A549 (cell line): ENCODE data around the gene TRAPPC5. TPM values are rescaled to one million over a fixed set of nuclear protein-coding genes. Genes with fewer than 3 reads are reported as not detected.

Source experiments
- ATAC-seq, 2 experiments: fragments of 200-7000 bp in 1 of 2; fragments of >200 bp in 1 of 2; cut with Nextera tagmentation in 1 of 2; cut with Tn5 transposase in 1 of 2; 3 replicates each; pipeline versions ENCODE4 v1.8.0 to v1.9.1; 2018 to 2020; ENCODE audit warnings: mild to moderate bottlenecking in 1 of 2, moderate library complexity in 1 of 2
- CTCF ChIA-PET: fragments of 300-600 bp; sonication (Branson Sonifier 250); formaldehyde crosslinking; extraction: SDS; loops from one replicate; lab custom pipeline; 2021; ENCODE audit warnings: antibody characterized with exemption, inconsistent platforms; lab: Yijun Ruan, JAX
- POLR2A ChIA-PET: fragments of 350-600 bp; formaldehyde crosslinking; extraction: SDS; loops from one replicate; lab custom pipeline; 2021; ENCODE audit warnings: antibody characterized with exemption, inconsistent platforms; lab: Yijun Ruan, JAX
- DNase-seq, 2 experiments: peaks; one replicate each; pipeline versions ENCODE4 v3.0.0 to v3.0.0-alpha.2; 2011 to 2016; ENCODE audit warnings: low read depth in 1 of 2, low spot score in 1 of 2
- FAIRE-seq: peaks from 2 replicates; lab custom pipeline; 2011; peaks lifted over from hg19 to GRCh38; lab: Jason Lieb, UNC
- H3K27ac ChIP-seq, 2 experiments: fragments of >200 bp; sonication (Bioruptor Twin); formaldehyde crosslinking; 3 replicates each; pipeline ENCODE4 v1.5.1; 2016 to 2017
- H3K4me1 ChIP-seq: fragments of >200 bp; sonication (Bioruptor Twin); formaldehyde crosslinking; 3 replicates; pipeline ENCODE4 v1.6.1; 2016
- H3K4me2 ChIP-seq: fragments of >200 bp; sonication (Bioruptor Twin); formaldehyde crosslinking; 3 replicates; pipeline ENCODE4 v1.6.1; 2016
- H3K4me3 ChIP-seq: fragments of >200 bp; sonication (Bioruptor Twin); formaldehyde crosslinking; 3 replicates; pipeline ENCODE4 v1.5.1; 2016
- H3K9me3 ChIP-seq: fragments of >200 bp; sonication (Bioruptor Twin); formaldehyde crosslinking; 3 replicates; pipeline ENCODE4 v1.6.1; 2016
- CBX2 ChIP-seq: fragments of 200-600 bp; sonication (generic); IDR thresholded peaks from 2 replicates; pipeline ENCODE4 v1.6.1; 2016; ENCODE audit warnings: low read depth, mild to moderate bottlenecking, borderline replicate concordance
- CBX8 ChIP-seq: fragments of 200-600 bp; sonication (generic); IDR thresholded peaks from 2 replicates; pipeline ENCODE4 v1.6.1; 2016
- CEBPB ChIP-seq, 2 experiments: fragments of >200 bp in 1 of 2; sonication (Bioruptor Twin) in 1 of 2; formaldehyde crosslinking in 1 of 2; IDR thresholded peaks; 2 replicates each; pipeline ENCODE4 v1.6.1; 2012 to 2016
- CHD4 ChIP-seq: fragments of 200-600 bp; sonication (generic); IDR thresholded peaks from 2 replicates; pipeline ENCODE4 v1.6.1; 2016; ENCODE audit warnings: antibody characterized with exemption, mild to moderate bottlenecking, borderline replicate concordance
- EHF ChIP-seq: fragments of 250-450 bp; sonication (Bioruptor Pico); IDR thresholded peaks from 2 replicates; pipeline ENCODE4 v1.5.0; 2020; ENCODE audit warnings: mild to moderate bottlenecking
- EHMT2 ChIP-seq: fragments of 200-600 bp; sonication (generic); IDR thresholded peaks from 2 replicates; pipeline ENCODE4 v1.6.1; 2016; ENCODE audit warnings: antibody characterized with exemption, low read depth, mild to moderate bottlenecking, moderate library complexity
- FOSB ChIP-seq: fragments of 250-450 bp; sonication (Bioruptor Pico); IDR thresholded peaks from 2 replicates; pipeline ENCODE4 v1.5.0; 2020; ENCODE audit warnings: mild to moderate bottlenecking, moderate library complexity
- FOXS1 ChIP-seq: fragments of 250-450 bp; sonication (Bioruptor Pico); IDR thresholded peaks from 2 replicates; pipeline ENCODE4 v1.5.0; 2020; ENCODE audit warnings: mild to moderate bottlenecking, moderate library complexity
- GATA3 ChIP-seq: IDR thresholded peaks from 2 replicates; pipeline ENCODE4 v1.6.1; 2012; ENCODE audit warnings: borderline replicate concordance
- HOXA7 ChIP-seq: fragments of 250-450 bp; sonication (Bioruptor Pico); IDR thresholded peaks from 2 replicates; pipeline ENCODE4 v1.5.0; 2020; ENCODE audit warnings: mild to moderate bottlenecking, moderate library complexity
- JUNB ChIP-seq: fragments of >200 bp; sonication (Bioruptor Twin); formaldehyde crosslinking; IDR thresholded peaks from 2 replicates; pipeline ENCODE4 v1.6.1; 2016
- KDM5A ChIP-seq: fragments of 200-600 bp; sonication (generic); IDR thresholded peaks from 2 replicates; pipeline ENCODE4 v1.6.1; 2016; ENCODE audit warnings: antibody characterized with exemption, mild to moderate bottlenecking
- MYC ChIP-seq: IDR thresholded peaks from 2 replicates; pipeline ENCODE4 v1.6.1; 2012; ENCODE audit warnings: mild to moderate bottlenecking, inconsistent platforms, low read length, improper control_type of control experiment, borderline replicate concordance
- NR3C1 ChIP-seq: fragments of >200 bp; sonication (Bioruptor Twin); formaldehyde crosslinking; IDR thresholded peaks from 3 replicates; pipeline ENCODE4 v1.6.1; 2017
- PHF8 ChIP-seq: fragments of 200-600 bp; sonication (generic); IDR thresholded peaks from 2 replicates; pipeline ENCODE4 v1.6.1; 2016; ENCODE audit warnings: low read depth, mild to moderate bottlenecking, antibody characterized with exemption, moderate library complexity, borderline replicate concordance
- POLR2AphosphoS2 ChIP-seq: conservative IDR thresholded peaks from 2 replicates; pipeline ENCODE4 v1.6.1; 2012; ENCODE audit warnings: low read length, improper control_type of control experiment, inconsistent platforms
- RARB ChIP-seq: fragments of 250-450 bp; sonication (Bioruptor Pico); IDR thresholded peaks from 2 replicates; pipeline ENCODE4 v1.8.0; 2021; ENCODE audit warnings: mild to moderate bottlenecking, moderate library complexity
- RCOR1 ChIP-seq: fragments of 150-350 bp; IDR thresholded peaks from 2 replicates; pipeline ENCODE4 v1.6.1; 2014; ENCODE audit warnings: antibody characterized with exemption, low read length, low read depth
- RNF2 ChIP-seq: fragments of 200-600 bp; sonication (generic); IDR thresholded peaks from 2 replicates; pipeline ENCODE4 v1.6.1; 2016; ENCODE audit warnings: low read depth, mild to moderate bottlenecking, antibody characterized with exemption, moderate library complexity, borderline replicate concordance
- SMC3 ChIP-seq: fragments of >200 bp; sonication (Bioruptor Twin); formaldehyde crosslinking; IDR thresholded peaks from 3 replicates; pipeline ENCODE4 v1.6.1; 2018; ENCODE audit warnings: inconsistent platforms
- SREBF2 ChIP-seq: fragments of 450-650 bp; IDR thresholded peaks from 2 replicates; pipeline ENCODE4 v1.6.1; 2014; ENCODE audit warnings: mild to moderate bottlenecking, moderate library complexity
- TP53 ChIP-seq: fragments of 250-450 bp; sonication (Bioruptor Pico); IDR thresholded peaks from 2 replicates; pipeline ENCODE4 v1.5.0; 2021; ENCODE audit warnings: mild to moderate bottlenecking, moderate library complexity
- ZFP36 ChIP-seq: fragments of 450-650 bp; IDR thresholded peaks from 2 replicates; pipeline ENCODE4 v1.6.1; 2014; ENCODE audit warnings: borderline replicate concordance; ENCODE audit not compliant: partially characterized antibody
- ZSCAN20 ChIP-seq: fragments of 250-450 bp; sonication (Bioruptor Pico); IDR thresholded peaks from 2 replicates; pipeline ENCODE4 v1.8.0; 2022; ENCODE audit warnings: mild to moderate bottlenecking, moderate library complexity
- WGBS: methylation state at CpG from one replicate; pipeline ENCODE4 v1.1.6; 2017; ENCODE audit errors: missing lambda C conversion rate; 5-methylcytosine and 5-hydroxymethylcytosine counted together
- polyA plus RNA-seq, 4 experiments: library from polyadenylated mRNA; depleted of rRNA in 3 of 4; stranded (reverse); fragments of >200 nt; fragmentation: RNase III in 1 of 4; extraction: RNeasy Plus Mini Kit Qiagen cat#74134 plus additional on column Dnase treatment in 1 of 4; gene quantifications; 2 replicates in 3 of 4; 3 replicates in 1 of 4; pipeline ENCODE4 v1.2.3, GENCODE V29; 2011 to 2017
- TF ChIP-seq, protein P1 (sequence below): fragments of 150-350 bp; IDR thresholded peaks from 2 replicates; pipeline ENCODE4 v1.6.1; 2014; ENCODE audit warnings: low read depth, mild to moderate bottlenecking, low read length
- TF ChIP-seq, protein P2 (sequence below): fragments of 250-450 bp; sonication (Bioruptor Pico); IDR thresholded peaks from 2 replicates; pipeline ENCODE4 v1.5.0; 2020; ENCODE audit warnings: low read depth, mild to moderate bottlenecking, moderate library complexity
- TF ChIP-seq, protein P3 (sequence below): IDR thresholded peaks from 2 replicates; pipeline ENCODE4 v1.6.1; 2012
- TF ChIP-seq, protein P4 (sequence below): fragments of >200 bp; sonication (Bioruptor Twin); formaldehyde crosslinking; IDR thresholded peaks from 3 replicates; pipeline ENCODE4 v1.6.1; 2016
- TF ChIP-seq, protein P5 (sequence below): IDR thresholded peaks from 2 replicates; pipeline ENCODE4 v1.6.1; 2012; ENCODE audit warnings: low read depth, borderline replicate concordance
- TF ChIP-seq, protein P6 (sequence below): IDR thresholded peaks from 2 replicates; pipeline ENCODE4 v1.6.1; 2012

Gene TRAPPC5
- polyA plus RNA-seq, 2 of the 4 experiments (the other 2 are of a cell fraction), result 31.6 to 59.8 TPM

DNA sequence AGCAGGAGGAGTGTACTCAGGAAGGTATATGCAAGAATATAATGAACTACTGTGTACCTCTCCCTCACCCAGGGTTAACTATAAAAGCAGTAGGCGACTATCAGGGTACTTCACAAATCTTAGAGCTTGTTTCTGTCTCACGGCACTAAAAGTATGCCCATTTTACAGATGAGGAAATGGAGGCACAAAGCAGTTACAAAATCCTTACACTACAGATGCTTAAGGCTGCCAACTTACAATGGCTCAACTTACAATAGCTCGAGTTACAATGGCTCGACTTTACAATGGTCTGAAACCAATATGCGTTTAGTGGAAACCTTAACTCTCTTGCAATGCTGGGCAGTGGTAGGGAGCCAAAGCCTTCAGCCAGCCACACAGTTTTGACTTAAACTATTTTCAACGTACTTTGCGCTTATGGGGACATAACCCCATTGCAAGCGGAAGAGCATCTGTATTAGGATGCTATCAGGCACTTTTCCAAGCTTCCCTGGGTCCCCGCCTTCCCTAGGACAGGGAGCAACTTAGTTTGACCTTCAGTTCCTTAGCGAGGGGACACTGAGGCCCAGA lies 17.2 kb downstream of the TRAPPC5 start:
- no peak overlapping the region for H3K4me3 ChIP-seq
- DNase-seq, result no peak
- H3K27ac ChIP-seq, result no peak overlapping the region
- WGBS, result 27% methylated on average over 10 of the region's 10 CpGs
- no peak for FAIRE-seq
- no peak overlapping the region for H3K4me2 ChIP-seq
- no peaks in the 10 kb centered on the region for H3K9me3 ChIP-seq
- no peak for ATAC-seq
- H3K4me1 ChIP-seq, result no peaks in the 10 kb centered on the region
- ChIA-PET POLR2A (no interaction called here), CTCF (interaction anchor here (1.1 to 2.2 kb wide), 4 partner anchors 9 to 343 kb away, joined by 3 to 6 read pairs (median 5); partner anchors contain the start of gene TRAPPC5)
- TF ChIP-seq, protein P1, sequence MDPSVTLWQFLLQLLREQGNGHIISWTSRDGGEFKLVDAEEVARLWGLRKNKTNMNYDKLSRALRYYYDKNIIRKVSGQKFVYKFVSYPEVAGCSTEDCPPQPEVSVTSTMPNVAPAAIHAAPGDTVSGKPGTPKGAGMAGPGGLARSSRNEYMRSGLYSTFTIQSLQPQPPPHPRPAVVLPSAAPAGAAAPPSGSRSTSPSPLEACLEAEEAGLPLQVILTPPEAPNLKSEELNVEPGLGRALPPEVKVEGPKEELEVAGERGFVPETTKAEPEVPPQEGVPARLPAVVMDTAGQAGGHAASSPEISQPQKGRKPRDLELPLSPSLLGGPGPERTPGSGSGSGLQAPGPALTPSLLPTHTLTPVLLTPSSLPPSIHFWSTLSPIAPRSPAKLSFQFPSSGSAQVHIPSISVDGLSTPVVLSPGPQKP, result no peak
- TF ChIP-seq RCOR1 (no peak), POLR2AphosphoS2 (no peak), NR3C1 (no peak), ZSCAN20 (CRISPR knock-in tag) (no peak), GATA3 (no peak), JUNB (no peak), FOSB (CRISPR knock-in tag) (no peak), CBX2 (no peak), PHF8 (no peak), MYC (no peak), CEBPB (IDR thresholded peaks at IDR 0.05) (no peak), EHF (CRISPR knock-in tag) (no peak), HOXA7 (CRISPR knock-in tag) (no peak)
- TF ChIP-seq, protein P2, sequence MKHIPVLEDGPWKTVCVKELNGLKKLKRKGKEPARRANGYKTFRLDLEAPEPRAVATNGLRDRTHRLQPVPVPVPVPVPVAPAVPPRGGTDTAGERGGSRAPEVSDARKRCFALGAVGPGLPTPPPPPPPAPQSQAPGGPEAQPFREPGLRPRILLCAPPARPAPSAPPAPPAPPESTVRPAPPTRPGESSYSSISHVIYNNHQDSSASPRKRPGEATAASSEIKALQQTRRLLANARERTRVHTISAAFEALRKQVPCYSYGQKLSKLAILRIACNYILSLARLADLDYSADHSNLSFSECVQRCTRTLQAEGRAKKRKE (CRISPR knock-in tag), result no peak
- TF ChIP-seq, protein P3, sequence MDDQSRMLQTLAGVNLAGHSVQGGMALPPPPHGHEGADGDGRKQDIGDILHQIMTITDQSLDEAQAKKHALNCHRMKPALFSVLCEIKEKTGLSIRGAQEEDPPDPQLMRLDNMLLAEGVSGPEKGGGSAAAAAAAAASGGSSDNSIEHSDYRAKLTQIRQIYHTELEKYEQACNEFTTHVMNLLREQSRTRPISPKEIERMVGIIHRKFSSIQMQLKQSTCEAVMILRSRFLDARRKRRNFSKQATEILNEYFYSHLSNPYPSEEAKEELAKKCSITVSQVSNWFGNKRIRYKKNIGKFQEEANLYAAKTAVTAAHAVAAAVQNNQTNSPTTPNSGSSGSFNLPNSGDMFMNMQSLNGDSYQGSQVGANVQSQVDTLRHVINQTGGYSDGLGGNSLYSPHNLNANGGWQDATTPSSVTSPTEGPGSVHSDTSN, result no peak
- TF ChIP-seq, protein P4, sequence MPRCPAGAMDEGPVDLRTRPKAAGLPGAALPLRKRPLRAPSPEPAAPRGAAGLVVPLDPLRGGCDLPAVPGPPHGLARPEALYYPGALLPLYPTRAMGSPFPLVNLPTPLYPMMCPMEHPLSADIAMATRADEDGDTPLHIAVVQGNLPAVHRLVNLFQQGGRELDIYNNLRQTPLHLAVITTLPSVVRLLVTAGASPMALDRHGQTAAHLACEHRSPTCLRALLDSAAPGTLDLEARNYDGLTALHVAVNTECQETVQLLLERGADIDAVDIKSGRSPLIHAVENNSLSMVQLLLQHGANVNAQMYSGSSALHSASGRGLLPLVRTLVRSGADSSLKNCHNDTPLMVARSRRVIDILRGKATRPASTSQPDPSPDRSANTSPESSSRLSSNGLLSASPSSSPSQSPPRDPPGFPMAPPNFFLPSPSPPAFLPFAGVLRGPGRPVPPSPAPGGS, result no peak
- TF ChIP-seq, protein P5, sequence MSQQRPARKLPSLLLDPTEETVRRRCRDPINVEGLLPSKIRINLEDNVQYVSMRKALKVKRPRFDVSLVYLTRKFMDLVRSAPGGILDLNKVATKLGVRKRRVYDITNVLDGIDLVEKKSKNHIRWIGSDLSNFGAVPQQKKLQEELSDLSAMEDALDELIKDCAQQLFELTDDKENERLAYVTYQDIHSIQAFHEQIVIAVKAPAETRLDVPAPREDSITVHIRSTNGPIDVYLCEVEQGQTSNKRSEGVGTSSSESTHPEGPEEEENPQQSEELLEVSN, result no peak

DNA sequence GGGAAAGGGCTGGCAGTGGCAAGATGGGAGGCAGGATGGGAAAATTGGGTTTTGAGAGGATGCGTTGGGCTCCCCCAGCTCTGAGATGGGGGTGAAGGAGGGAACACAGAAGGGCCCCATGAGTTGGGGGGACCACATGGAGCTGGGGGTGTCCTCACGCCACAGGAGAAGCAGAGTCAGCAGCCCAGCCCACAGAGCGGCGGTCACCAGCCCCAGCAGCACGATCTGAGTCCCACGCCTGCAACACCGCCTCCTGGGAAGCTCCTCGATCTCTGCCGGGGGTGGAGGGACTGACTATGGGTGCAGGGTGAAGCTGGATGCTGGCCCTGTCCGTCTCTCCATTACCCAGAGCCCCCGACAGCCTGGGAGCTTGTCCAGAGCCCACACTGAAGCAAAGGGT lies 17.9 kb downstream of the TRAPPC5 start:
- Histone ChIP-seq H3K4me2 (0 out of 3 replicates have a peak overlapping the region, but pooled peaks have one; percentile 19), H3K4me1 (no peaks in the 10 kb centered on the region), H3K9me3 (no peaks in the 10 kb centered on the region), H3K27ac (no peak overlapping the region), H3K4me3 (no peak overlapping the region)
- no peak for FAIRE-seq
- no peak for TF ChIP-seq EHMT2
- TF ChIP-seq CBX2, result no peak
- no peak for TF ChIP-seq RNF2
- TF ChIP-seq CBX8, result no peak
- no peak for TF ChIP-seq GATA3
- TF ChIP-seq CEBPB (IDR thresholded peaks at IDR 0.05), result no peak
- TF ChIP-seq RARB (CRISPR knock-in tag), result no peak
- no peak for TF ChIP-seq ZFP36
- TF ChIP-seq, protein P5, result no peak
- no peak for TF ChIP-seq TP53 (CRISPR knock-in tag)
- TF ChIP-seq, protein P6, sequence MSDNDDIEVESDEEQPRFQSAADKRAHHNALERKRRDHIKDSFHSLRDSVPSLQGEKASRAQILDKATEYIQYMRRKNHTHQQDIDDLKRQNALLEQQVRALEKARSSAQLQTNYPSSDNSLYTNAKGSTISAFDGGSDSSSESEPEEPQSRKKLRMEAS, result no peak
- no peak for TF ChIP-seq SMC3
- TF ChIP-seq FOXS1, result no peak
- no peak for TF ChIP-seq KDM5A
- no peak for TF ChIP-seq CHD4
- no peak for TF ChIP-seq SREBF2
- no peak for DNase-seq
- ChIA-PET POLR2A (no interaction called here), CTCF (interaction anchor here (0.6 to 2.2 kb wide), 6 partner anchors 8 to 344 kb away, joined by 3 to 6 read pairs (median 4); partner anchors contain the start of gene TRAPPC5)
- WGBS, result 17% methylated on average over 6 of the region's 11 CpGs
- ATAC-seq, result peak; percentile 56 to 70; a peak in 5 of 6 replicates
